Colonic mucosa (tissue), 4 donors: ENCODE results near the gene NDUFA13. TPM values are rescaled to one million over a fixed set of nuclear protein-coding genes. Genes with fewer than 3 reads are reported as not detected.

ENCODE experiments used
- DNase-seq: peaks from one replicate; pipeline ENCODE4 v3.0.0-alpha.2; 2020
- H3K27ac ChIP-seq: fragments of 200-600 bp; one replicate; pipeline ENCODE4 v1.8.0; 2021
- H3K27me3 ChIP-seq: fragments of 200-600 bp; one replicate; pipeline ENCODE4 v1.8.0; 2021
- H3K36me3 ChIP-seq: fragments of 200-600 bp; one replicate; pipeline ENCODE4 v1.8.0; 2021
- H3K4me1 ChIP-seq: fragments of 200-600 bp; one replicate; pipeline ENCODE4 v1.8.0; 2021; ENCODE audit warnings: mild to moderate bottlenecking
- H3K4me3 ChIP-seq: fragments of 200-600 bp; one replicate; pipeline ENCODE4 v1.8.0; 2021
- H3K9ac ChIP-seq, 2 donors: one replicate each; pipeline ENCODE4 v1.7.0; 2013; ENCODE audit warnings: control low read depth in 2 of 2, low read depth in 2 of 2, low read length in 2 of 2
- H3K9me3 ChIP-seq: fragments of 200-600 bp; one replicate; pipeline ENCODE4 v1.8.0; 2021
- intact Hi-C: fragments of 100-400 bp; cut with DNase I; formaldehyde crosslinking; loops from one replicate; pipeline ENCODE4 v1.14.1; 2022
- total RNA-seq, 2 donors: library from RNA; stranded (reverse); fragmentation: NEBNext Ultra II Directional in 1 of 2; extraction: Animal tissue kit (Norgen Biotek cat#: 25700) in 1 of 2; gene quantifications; one replicate each; pipeline ENCODE4 v1.2.1, GENCODE V29; 2021
- TF ChIP-seq, protein P1 (sequence below): fragments of 200-600 bp; IDR thresholded peaks from one replicate; pipeline ENCODE4 v1.8.0; 2022; ENCODE audit warnings: antibody characterized with exemption, mild to moderate bottlenecking
- donor health status: healthy.
- donor health status: DM: no; HTN: no; CAD: no.
- donor health status: DM: no; HTN: no; CAD: no.

NDUFA13 gene
- total RNA-seq, 2 donors from 2014 or later, result 399 to 494 TPM

GRCh38 chr19:19487950-19488874, 27.8 kb upstream of the NDUFA13 start:
- peaks cover 3% of the 10 kb centered on the region for H3K36me3 ChIP-seq
- no peaks in the 10 kb centered on the region for H3K9me3 ChIP-seq
- H3K4me1 ChIP-seq, result peaks cover 29% of the 10 kb centered on the region
- peak; percentile 85 for DNase-seq
- peak overlapping the region; percentile 71 for H3K27ac ChIP-seq
- H3K9ac ChIP-seq, result peak overlapping the region in 1 of 2 donors; percentile 69
- TF ChIP-seq, protein P1, sequence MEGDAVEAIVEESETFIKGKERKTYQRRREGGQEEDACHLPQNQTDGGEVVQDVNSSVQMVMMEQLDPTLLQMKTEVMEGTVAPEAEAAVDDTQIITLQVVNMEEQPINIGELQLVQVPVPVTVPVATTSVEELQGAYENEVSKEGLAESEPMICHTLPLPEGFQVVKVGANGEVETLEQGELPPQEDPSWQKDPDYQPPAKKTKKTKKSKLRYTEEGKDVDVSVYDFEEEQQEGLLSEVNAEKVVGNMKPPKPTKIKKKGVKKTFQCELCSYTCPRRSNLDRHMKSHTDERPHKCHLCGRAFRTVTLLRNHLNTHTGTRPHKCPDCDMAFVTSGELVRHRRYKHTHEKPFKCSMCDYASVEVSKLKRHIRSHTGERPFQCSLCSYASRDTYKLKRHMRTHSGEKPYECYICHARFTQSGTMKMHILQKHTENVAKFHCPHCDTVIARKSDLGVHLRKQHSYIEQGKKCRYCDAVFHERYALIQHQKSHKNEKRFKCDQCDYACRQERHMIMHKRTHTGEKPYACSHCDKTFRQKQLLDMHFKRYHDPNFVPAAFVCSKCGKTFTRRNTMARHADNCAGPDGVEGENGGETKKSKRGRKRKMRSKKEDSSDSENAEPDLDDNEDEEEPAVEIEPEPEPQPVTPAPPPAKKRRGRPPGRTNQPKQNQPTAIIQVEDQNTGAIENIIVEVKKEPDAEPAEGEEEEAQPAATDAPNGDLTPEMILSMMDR, result no peak
- H3K27me3 ChIP-seq, result no peaks in the 10 kb centered on the region
- H3K4me3 ChIP-seq, result no peak overlapping the region
- intact Hi-C loops, result no loop called here

GRCh38 chr19:19488875-19489690, 26.9 kb upstream of the NDUFA13 start:
- Histone ChIP-seq H3K36me3 (peaks cover 3% of the 10 kb centered on the region), H3K9ac (peak overlapping the region in 1 of 2 donors; percentile 69), H3K27ac (peak overlapping the region; percentile 71), H3K4me3 (no peak overlapping the region), H3K9me3 (no peaks in the 10 kb centered on the region), H3K27me3 (no peaks in the 10 kb centered on the region), H3K4me1 (peaks cover 29% of the 10 kb centered on the region)
- TF ChIP-seq, protein P1, result no peak
- DNase-seq, result peak; percentile 92
- intact Hi-C loops, result no loop called here

DNA sequence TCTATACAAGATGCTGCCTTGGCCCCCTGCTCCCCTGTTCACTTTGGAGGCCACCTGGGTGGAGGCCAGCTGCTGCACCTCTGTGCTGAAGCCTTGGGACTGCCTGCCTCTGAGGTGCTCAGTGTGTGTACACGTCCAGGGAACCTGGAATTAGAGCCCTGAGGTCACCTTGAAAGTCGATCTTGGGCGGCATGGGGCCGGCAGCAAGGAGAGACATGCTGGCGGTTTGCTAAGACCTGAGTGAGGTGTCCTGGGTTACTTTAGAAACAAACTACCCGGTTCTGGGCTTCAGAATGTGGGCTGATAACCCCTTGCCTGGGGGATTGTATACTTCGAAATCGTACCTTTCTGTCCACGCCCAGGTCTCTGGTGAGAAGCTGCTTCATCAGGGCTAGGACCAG, 26.2 kb upstream of the NDUFA13 start:
- intact Hi-C loops, result loop anchor here (2.0 to 5.0 kb wide), 2 partner anchors 83 to 123 kb away; partner anchors contain the start of gene GATAD2A
- Histone ChIP-seq H3K4me1 (peaks cover 29% of the 10 kb centered on the region), H3K27me3 (no peaks in the 10 kb centered on the region), H3K9me3 (no peaks in the 10 kb centered on the region), H3K4me3 (no peak overlapping the region), H3K9ac (peak overlapping the region; percentile 31 to 69), H3K27ac (peak overlapping the region; percentile 71), H3K36me3 (peaks cover 8% of the 10 kb centered on the region)
- DNase-seq, result no peak
- TF ChIP-seq, protein P1, result no peak

DNA sequence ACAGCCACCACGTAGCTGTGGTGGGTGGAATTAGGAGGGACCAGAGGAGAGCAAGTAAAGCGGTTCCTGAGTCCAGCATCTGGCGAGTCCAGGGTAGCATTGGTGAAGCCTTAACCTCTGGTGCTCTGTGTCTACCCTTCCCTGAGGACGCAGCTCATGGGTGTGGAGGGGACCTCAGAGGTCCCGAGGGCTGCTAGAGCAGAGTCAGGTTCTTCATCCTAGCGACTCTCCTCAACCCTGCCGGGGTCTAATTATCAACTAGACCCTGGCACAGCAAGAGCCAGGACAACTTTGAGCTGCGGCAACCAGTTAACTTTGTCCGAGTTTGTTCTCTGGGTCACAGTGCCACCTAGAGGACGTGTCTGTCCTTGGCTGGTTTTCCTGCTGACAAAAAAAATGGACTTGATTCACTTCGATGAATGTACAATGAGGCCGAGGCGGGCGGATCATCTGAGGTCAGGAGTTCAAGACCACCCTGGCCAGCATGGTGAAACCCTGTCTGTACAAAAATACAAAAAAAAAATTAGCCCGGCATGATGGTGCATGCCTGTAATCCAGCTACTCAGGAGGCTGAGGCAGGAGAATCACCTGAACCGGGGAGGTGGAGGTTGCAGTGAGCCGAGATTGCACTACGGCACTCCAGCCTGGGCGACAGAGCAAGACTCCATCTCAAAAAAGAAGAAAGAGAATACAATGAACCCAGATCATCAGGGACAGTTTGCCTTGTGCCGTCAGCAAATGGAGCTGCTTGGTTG, 25.6 kb upstream of the NDUFA13 start:
- DNase-seq, result peak; percentile 88
- peak overlapping the region; percentile 71 for H3K27ac ChIP-seq
- H3K9ac ChIP-seq, result peak overlapping the region in 1 of 2 donors; percentile 69
- intact Hi-C loops, result loop anchor here (2.0 to 5.0 kb wide), 2 partner anchors 83 to 124 kb away; partner anchors contain the start of gene GATAD2A
- no peaks in the 10 kb centered on the region for H3K9me3 ChIP-seq
- H3K4me1 ChIP-seq, result peaks cover 29% of the 10 kb centered on the region
- TF ChIP-seq, protein P1, result peak; percentile 70
- H3K27me3 ChIP-seq, result no peaks in the 10 kb centered on the region
- H3K36me3 ChIP-seq, result peaks cover 8% of the 10 kb centered on the region
- H3K4me3 ChIP-seq, result no peak overlapping the region
